ENCODE data around the gene INTS6. TPM values are rescaled to one million over a fixed set of nuclear protein-coding genes. Genes with fewer than 3 reads are reported as not detected.

The INTS6 gene
- total RNA-seq, 4 donors from 2014 or later, result 30.8 to 60.1 (median 45.5) TPM

GRCh38 chr13:51329606-51330005 is 123.2 kb downstream of the INTS6 start:
- WGBS, 2 donors, result 87 to 98% methylated on average over 2 to 3 of the region's 3 CpGs
- no peak for DNase-seq (ENCODE audit: low spot score in 2 of 2)
- no peaks in the 10 kb centered on the region for H3K4me1 ChIP-seq
- H3K9me3 ChIP-seq, result no peaks in the 10 kb centered on the region
- no peaks in the 10 kb centered on the region for H3K27me3 ChIP-seq
- no peak for TF ChIP-seq POLR2A (IDR thresholded peaks at IDR 0.05)
- H3K4me3 ChIP-seq, result no peak overlapping the region
- no peaks in the 10 kb centered on the region for H3K36me3 ChIP-seq
- H3K27ac ChIP-seq, result no peak overlapping the region

- WGBS, 2 donors, result 71 to 74% methylated on average over 6 of the region's 6 CpGs
- H3K9me3 ChIP-seq, result no peaks in the 10 kb centered on the region
- no peak for TF ChIP-seq EP300 (IDR thresholded peaks at IDR 0.05)
- no peak for TF ChIP-seq POLR2A (IDR thresholded peaks at IDR 0.05)
- TF ChIP-seq CTCF (IDR thresholded peaks at IDR 0.05), result no peak
- H3K4me3 ChIP-seq, result no peak overlapping the region
- H3K36me3 ChIP-seq, result no peaks in the 10 kb centered on the region
- no peak overlapping the region for H3K27ac ChIP-seq
- H3K4me1 ChIP-seq, result no peaks in the 10 kb centered on the region
- DNase-seq (ENCODE audit: low spot score in 2 of 2), result no peak
- H3K27me3 ChIP-seq, result no peaks in the 10 kb centered on the region
Measured at GRCh38 chr13:51328488-51328887, 124.3 kb downstream of the INTS6 start.

- Histone ChIP-seq H3K27me3 (no peaks in the 10 kb centered on the region), H3K4me3 (no peak overlapping the region), H3K36me3 (no peaks in the 10 kb centered on the region), H3K4me1 (no peaks in the 10 kb centered on the region), H3K27ac (no peak overlapping the region), H3K9me3 (no peaks in the 10 kb centered on the region)
- TF ChIP-seq EP300 (IDR thresholded peaks at IDR 0.05) (no peak), CTCF (IDR thresholded peaks at IDR 0.05) (no peak), POLR2A (IDR thresholded peaks at IDR 0.05) (no peak)
- no peak for DNase-seq (ENCODE audit: low spot score in 2 of 2)
- 98 to 100% methylated on average over 2 of the region's 2 CpGs for WGBS, 2 donors
Measured at GRCh38 chr13:51327961-51328360, 124.9 kb downstream of the INTS6 start.

GRCh38 chr13:51326777-51327176 is 126.1 kb downstream of the INTS6 start:
- Histone ChIP-seq H3K4me1 (no peaks in the 10 kb centered on the region), H3K4me3 (no peak overlapping the region), H3K9me3 (no peaks in the 10 kb centered on the region), H3K36me3 (no peaks in the 10 kb centered on the region), H3K27ac (no peak overlapping the region), H3K27me3 (no peaks in the 10 kb centered on the region)
- no peak for DNase-seq (ENCODE audit: low spot score in 2 of 2)
- TF ChIP-seq EP300 (IDR thresholded peaks at IDR 0.05) (no peak), POLR2A (IDR thresholded peaks at IDR 0.05) (no peak), CTCF (IDR thresholded peaks at IDR 0.05) (no peak)
- WGBS, 2 donors, result 76% methylated on average over 2 of the region's 2 CpGs

- Histone ChIP-seq H3K36me3 (no peaks in the 10 kb centered on the region), H3K9me3 (no peaks in the 10 kb centered on the region), H3K27ac (no peak overlapping the region), H3K27me3 (no peaks in the 10 kb centered on the region), H3K4me3 (no peak overlapping the region), H3K4me1 (no peaks in the 10 kb centered on the region)
- no peak for TF ChIP-seq POLR2A (IDR thresholded peaks at IDR 0.05)
- TF ChIP-seq EP300 (IDR thresholded peaks at IDR 0.05), result no peak
- TF ChIP-seq CTCF (IDR thresholded peaks at IDR 0.05), result no peak
- WGBS, 2 donors, result 90 to 96% methylated on average over 6 of the region's 6 CpGs
- no peak for DNase-seq (ENCODE audit: low spot score in 2 of 2)
Measured at GRCh38 chr13:51325837-51326236, 127.0 kb downstream of the INTS6 start.
